LHCN-M2 (cell line): ENCODE measurements around the gene DNHD1. TPM values are rescaled to one million over a fixed set of nuclear protein-coding genes. Genes with fewer than 3 reads are reported as not detected.
A peak's percentile ranks its signal among the peaks of the same experiment; 100 is the strongest.

Experiments used
- DNase-seq: peaks from one replicate; pipeline ENCODE4 v3.0.0-alpha.2; 2012; ENCODE audit warnings: low read depth
- total RNA-seq: library from RNA; depleted of rRNA; stranded (reverse); fragments of >200 nt; gene quantifications from 2 replicates; pipeline ENCODE4 v1.2.3, GENCODE V29; 2014

DNHD1 gene
- total RNA-seq, 1 experiment from 2014 or later: 1.7 TPM

DNA sequence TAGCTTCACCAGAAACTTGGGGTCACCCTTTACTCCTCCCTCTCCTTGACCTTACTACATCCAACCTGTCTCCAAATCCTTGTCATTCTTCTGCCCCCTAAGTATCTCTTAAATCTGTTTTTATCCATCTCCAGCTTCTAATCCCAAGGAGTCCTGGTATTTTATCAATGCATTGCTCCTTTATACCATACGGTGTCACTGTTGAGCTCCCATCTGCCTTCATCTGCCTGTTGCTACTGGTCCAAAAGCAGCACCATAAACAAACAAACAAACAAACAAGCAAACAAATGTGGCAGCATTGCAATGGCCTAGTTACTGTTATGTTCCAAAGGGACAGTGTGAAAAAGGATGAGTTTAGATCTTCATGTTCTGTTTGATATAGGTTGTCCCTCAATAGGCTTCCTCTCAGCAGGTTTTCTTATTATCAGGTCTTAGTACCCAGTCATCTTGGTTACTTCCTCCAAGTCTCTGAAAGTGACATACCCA lies 34.2 kb downstream of the DNHD1 start:
- peak; percentile 46 for DNase-seq

DNA sequence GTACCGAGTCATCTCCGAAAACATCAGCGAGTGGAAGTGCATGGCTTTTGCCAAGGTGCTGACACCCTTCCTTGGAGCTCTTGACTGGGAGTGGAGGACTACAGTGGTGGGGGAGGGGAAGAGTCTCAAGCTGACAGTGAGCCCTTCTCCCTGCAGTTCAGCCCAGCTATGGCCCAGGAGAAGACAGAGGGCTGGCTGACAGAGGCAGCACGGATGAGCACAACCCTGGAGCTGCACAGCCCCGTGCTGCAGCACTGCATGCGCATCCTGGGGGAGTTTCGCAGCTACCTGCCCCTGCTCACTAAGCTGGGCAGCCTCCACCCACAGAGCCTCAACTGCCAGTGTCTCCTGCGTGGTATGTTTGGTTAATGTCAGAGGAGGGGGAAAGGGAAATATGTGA lies 41.4 kb downstream of the DNHD1 start:
- DNase-seq: no peak

DNA sequence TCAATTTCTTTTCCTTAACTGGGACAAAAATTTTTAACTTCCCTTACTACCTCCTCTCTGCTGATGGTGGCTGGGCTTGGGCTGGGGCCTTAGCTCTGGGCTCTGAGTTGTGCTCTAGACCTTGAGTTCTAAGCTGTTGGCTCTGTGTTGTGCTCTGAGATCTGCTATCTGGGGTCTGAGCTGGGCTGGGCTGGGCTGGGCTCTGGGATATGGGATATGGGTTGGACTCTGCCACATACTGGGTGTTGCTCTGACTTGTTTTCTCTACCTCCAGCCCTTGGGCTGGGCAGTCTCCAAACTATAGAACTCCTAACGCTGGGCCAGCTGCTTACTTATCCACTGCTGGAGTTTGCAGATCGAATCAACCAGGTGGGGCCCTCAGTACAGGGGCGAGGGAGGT lies 41.9 kb downstream of the DNHD1 start:
- no peak for DNase-seq

DNA sequence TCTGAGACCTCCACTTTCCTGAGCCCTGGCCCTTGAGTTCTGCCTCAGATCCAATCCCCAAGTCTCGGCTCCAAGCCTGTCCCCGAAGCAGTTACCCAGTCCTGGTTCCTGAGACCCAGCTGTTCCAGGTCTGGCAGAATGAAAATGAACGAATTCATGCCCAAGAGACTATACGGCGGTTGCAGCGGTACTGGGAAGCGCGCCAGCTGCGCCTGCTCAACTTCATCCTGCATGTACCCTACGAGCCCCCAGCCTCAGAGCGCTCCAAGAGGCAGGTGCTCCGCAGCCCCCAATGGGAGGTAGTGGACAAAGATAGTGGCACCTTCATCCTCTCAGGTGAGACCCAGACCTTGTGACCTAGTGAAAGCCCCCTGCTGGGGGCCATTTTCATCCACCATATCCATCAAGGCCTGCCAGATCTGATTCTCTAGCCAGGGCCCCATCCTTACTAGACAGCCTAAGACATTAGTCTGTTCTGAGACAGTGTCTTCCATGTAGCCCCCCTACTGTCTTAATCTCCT lies 42.7 kb downstream of the DNHD1 start:
- DNase-seq: no peak

DNA sequence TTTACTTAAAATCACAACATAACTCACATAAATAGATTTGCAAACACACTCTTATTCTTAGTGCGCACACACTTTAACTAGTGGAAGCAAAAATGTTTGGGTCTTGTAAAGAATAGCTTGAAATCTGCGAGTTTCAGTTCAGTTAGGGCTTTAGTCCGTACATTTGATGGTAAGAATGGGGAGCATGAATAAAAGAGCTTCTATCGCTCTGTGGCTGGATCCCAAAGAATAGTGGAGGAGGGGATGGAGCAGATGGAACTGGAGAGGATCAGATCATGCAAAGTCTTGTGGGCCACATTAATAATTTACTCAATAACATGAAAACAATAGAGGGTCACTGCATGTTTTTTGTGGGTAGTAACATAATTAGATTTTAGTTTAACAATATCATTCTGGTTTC lies 44.3 kb downstream of the DNHD1 start:
- DNase-seq: no peak

DNA sequence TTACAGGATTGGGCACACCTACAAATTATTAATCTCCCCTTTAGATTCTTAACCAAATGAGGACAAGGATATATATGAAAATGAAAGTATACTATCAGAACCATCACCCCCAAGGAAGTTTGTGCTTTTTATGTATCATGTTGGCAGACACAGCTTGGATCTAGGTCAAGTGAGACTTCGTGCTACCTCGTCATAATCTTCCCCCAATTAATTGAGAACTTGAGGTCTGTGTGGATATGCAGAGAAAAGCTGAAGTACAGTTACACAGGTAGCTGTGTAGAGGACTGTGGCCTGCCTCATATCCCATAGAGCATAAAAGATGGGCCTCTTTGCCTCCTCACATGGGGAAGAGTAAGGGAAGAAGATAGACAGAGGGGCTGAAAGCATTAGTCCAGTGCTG lies 45.6 kb downstream of the DNHD1 start:
- DNase-seq: no peak

DNA sequence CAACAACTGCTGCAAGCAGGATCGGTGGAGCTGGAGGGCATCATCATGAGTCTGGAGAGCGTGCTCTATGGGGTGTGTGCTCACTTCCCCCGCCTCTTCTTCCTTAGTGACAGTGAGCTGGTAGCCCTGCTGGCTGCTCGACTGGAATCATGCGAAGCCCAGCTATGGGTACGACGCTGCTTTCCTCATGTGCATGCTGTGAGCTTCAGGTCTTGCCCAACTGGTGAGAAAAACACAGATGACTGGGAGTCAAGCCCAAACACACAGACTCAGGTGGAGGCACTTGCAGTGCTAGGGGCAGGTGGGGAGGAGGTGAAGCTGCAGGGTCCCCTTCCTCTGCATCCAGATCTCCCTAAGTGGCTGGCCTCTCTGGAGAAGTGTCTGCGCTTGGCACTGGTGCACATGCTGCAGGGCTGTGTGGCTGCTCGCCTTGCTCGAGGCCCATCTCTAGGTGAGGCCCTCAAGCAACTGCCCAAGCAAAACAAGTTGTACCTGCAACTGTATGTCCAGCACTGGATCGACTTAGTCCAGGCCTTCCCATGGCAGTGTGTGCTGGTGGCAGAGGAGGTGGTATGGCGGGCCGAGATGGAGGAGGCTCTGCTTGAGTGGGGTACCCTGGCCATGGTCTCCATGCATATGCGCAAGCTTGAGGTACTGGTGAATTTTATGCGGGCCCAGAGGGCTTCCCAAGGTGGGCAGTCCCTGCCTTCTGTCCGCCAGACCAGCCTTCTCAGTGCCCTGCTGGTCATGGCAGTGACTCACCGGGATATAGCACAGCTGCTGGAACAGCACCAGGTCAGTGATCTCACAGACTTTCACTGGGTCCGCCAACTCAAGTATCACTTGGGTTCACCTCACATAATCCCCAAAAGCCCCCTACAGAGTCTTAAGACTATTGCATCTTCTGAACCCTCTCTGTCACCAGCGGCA lies 48.1 kb downstream of the DNHD1 start:
- DNase-seq: peak; percentile 49

DNA sequence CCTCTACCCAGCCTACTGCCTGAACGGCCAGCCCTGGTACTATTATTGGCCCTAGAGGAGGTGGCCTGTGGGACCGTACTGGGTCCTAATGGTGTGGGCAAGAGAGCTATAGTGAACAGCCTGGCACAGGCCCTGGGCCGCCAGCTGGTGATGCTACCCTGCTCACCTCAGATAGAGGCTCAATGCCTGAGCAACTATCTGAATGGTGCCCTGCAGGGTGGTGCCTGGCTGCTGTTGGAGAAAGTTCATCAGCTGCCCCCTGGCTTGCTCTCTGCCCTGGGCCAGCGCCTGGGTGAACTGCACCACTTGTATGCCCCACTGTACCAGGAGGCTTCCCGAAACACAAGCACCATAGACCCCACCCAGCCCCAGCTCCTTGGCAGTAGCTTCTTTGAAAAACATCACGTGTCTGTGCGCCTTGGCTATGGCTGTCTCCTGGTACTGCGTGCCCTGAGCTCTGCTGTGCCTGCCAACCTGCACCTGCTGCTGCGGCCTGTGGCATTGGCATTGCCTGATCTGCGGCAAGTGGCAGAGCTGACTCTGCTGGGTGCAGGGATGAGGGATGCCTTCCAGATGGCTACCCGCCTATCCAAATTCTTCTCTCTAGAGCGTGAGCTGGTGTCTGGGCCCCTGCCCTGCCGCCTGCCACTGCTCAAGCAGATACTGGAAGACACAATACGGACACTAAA lies 49.0 kb downstream of the DNHD1 start:
- DNase-seq: no peak

DNA sequence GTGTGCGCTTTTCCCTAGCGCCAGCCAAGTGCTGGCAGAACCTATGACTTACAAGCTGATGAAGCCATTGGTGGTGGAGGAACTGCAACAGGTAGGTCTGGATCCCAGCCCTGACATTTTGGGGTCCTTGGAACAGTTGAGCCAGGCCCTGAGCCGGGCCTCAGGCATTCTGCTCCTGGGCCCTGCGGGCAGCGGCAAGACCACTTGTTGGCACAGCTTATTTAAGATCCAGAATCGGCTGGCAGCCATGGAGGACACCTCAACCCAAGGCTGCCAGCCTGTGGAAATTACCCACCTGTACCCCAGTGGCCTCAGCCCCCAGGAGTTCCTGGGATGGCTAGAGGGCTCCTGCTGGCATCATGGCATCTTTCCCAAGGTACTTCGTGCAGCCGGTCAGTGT lies 49.7 kb downstream of the DNHD1 start:
- no peak for DNase-seq

DNA sequence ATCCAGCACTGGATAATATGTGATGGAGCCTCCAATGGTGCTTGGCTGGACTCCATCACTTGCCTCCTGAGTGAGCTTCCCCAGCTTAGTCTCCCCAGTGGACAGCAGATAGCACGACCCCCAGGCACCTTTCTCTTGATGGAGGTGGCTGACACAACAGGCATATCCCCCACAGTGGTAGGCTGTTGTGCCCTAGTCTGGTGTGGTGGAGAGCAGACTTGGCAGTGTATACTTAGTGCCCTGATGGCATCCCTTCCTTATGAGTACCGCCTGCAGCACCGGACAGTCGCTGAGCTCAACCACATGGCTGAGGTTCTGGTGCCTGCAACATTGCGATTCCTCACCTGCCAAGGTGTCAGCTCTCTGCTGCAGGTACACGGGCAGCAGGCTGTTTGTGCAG lies 50.1 kb downstream of the DNHD1 start:
- no peak for DNase-seq

DNA sequence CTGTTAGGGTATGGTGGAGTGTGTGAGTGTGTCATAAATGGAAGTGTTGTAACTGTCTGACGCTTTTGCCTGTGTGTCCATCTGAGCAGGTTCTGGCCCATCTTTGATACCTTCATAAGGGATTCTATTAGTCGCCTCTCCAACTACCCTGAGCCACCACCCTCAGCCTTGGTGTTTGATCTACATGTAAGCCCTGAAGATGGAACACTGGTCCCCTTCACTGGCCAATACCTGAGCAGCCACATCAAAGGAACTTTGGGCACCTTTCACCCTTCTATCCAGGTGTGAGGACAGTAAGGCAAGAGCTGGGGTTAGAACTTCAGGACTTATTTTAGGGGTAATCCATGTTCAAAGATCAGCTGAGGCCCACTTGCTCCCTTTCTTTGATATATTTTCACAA lies 51.0 kb downstream of the DNHD1 start:
- no peak for DNase-seq

DNA sequence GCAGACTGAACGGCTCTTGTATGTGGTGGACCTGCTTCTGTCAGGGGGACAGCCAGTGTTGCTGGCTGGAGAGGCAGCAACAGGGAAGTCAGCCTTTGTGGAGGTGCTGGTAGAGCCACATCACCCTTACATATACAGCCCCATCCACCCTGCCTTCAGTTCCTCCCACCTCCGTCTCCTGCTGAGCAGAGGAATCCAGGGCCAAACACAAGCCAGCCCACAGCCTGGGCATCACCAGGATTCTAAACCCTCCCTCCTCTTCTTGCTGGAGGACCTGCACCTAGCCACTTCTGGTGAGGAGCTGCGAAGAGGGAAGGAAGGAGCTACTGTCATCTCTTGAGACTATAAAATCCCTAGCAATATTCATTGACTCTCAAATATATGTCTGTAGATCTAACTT lies 51.6 kb downstream of the DNHD1 start:
- no peak for DNase-seq

DNA sequence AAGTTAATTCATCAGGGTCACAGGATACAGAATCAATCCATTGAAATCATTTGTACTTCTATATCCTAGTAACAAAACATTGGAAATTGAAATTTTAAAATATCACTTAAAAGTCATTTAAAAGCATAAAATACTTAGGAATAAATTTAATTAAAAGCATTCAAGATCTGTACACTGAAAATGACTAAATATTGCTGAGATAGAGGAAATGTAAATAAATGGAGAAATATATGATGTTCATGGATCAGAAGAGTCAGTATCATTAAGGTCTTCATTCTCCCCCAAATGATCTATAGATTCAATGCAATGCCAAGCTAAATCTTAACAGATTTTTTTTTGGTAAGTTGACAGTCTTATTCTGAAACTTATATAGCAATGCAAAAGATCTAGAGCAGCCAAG lies 56.6 kb downstream of the DNHD1 start:
- no peak for DNase-seq

DNA sequence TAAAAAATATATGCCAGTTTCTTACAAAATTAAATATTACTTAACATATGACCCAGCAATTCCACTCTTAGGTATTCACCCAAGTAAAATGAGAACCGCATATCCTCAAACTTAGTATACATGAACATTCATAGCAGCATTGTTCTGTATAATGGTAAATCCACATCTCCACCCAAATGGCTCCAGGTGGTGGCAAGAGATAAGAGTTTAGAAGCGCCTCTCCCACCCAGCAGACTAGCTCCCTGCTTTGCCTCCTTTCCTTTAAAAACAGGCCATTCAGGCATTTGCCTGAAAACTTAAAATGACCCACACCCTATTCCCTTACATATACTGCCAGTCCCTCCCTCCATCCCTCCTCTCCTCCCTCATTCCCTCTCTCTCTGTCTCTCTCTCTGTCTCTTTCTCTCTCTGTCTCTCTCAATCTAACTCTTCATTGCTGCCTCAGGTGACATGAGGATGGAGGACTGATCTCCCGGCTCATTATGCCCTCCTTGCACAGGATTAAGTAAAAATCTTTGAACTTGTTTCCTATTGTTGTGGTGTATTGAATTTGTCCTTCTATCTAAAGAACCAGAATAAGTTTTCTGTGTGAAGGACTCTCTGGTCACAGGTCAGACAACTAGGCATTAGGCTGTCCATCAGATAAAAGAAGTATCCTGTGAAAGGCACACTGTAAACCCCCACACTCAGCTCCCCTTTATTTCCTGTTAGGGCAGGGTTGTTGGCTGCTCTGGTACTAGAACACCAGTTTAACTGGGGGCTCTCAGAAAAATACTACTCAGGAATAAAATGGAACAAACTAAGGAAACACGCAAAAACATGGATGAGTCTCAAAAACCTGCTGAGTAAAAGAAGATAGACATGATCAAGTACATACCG lies 58.0 kb downstream of the DNHD1 start:
- no peak for DNase-seq

DNA sequence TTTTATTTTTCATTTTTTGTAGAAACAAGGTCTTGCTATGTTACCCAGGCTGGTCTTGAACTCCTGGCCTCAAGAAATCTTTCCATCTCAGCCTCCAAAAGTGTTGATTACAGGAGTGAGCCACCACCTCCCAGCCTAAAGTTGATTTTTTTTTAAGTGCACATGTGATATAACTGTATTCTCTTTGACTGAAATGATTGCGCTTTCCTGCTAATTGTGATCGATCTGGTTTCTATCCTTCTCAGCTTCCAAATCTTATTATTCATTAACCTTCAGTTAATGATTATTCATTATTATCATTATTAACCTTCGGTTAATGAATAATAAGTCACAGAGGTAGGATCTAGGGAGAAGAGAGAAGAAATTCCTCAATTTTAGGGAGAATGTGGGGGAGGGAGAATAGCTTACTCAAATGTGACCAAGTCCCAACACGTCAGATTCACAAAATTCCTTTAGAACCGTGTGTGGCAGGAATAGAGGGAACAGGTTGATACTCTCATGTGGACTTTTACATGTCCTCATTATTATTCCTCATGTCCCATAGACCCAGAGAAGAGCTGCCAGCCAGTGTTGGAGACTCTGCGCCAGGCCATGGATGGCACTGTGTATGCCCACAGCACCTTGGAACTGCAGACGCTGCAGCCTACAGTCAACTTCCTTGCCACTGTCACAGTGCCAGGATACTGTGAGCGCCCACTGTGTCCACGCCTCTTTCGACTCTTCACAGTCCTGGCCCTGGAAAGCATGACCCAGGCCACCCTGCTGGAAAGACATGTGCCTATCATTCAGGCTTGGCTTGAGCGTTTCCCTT lies 59.3 kb downstream of the DNHD1 start:
- no peak for DNase-seq

DNA sequence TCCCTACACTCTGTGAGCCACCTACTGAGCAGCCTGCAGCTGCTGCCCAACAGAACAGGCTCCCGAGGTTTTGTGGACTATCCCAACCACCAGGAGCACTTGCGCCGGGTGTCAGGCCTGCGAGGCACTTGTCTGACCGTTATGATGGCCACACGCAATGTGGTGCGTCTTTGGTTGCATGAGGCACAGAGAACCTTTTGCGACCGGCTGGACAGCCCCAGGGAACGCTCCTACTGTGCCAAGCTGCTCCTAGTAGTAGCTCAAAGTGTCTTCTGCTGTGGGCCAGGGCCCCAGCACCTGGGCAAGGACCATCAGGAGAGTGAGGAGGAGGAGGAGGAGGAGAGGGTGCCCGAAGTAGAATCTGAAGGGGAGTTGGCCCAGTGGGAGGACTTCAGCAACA lies 60.0 kb downstream of the DNHD1 start:
- DNase-seq: no peak

DNA sequence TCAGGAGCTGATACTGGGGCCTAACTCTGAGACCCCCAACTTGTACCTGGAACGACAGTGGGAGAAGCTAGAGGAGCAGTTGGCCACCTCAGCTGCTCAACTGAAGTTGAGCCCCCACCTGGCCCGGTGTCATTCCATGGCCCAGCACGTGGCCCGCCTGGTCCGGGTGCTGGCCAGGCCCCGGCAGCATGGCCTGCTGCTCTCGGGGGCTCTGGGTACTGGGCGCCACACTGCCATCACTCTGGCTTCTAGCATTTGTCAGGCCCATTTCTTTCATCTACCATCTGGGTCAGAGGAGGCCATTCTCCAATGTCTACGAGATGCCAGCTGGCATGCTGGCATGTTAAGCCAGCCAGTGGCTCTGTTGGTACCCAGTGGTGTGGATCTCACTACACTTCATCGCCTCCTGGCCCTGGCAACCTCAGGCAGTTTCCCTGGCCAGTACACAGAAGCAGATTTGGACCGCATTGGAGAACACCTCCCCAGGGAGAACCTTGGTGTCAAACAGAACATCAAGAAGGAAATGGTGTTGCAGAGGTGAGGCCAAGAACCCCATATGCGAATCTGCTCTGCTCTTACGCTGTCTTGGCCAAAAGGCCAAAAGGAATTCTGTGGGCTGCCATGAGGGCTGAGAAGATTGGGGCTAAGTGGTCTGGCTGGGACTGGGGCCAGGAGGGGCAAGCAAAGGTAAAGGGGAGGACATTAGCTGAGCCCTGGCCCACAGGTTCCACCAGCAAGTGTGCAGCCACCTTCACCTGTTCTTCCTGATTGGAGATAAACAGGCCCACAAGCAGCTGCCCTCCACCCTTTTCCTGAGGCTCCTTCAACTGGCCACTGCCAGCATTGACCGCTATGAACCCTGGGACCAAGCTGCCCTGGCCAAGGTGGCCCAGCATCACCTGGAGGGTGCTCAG lies 60.9 kb downstream of the DNHD1 start:
- DNase-seq: no peak

DNA sequence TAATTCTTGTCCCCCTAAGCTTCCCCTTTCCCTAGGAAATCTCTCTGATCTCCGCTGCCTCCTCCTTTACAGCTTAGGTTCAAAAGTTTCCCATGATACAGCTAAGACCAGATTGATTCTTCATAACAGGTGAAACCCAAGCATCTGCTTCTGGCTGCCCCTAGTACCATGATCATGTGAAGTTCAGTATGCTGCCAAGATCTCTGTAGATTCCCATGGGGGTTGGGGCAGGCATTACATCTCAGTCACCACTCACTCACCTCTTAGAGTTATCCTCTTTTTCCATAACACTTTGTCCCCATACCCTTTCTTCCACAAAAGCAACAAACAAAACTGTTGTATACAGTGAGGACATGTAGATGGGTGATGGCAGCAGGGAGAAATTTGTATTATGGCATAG lies 62.3 kb downstream of the DNHD1 start:
- DNase-seq: peak; percentile 40

DNA sequence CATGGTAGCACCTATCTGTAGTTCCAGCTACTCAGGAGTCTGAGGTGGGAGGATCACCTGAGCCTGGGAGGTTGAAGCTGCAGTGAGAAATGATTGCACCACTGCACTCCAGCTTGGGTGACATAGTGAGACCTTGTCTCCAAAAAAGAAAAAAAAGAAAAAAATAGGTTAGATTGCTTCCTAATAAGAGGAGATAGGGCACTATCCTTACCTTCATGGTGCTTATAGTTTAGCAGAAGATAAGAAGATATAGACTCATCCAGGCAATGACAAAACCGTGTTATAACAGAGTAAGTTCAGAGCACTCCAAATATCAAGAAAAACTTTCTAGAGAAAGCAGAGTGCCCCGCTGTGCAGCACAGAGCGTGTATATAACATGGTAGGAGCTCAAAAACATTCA lies 64.2 kb downstream of the DNHD1 start:
- no peak for DNase-seq
